ENCODE data around the gene COPG1. TPM values are rescaled to one million over a fixed set of nuclear protein-coding genes. Genes with fewer than 3 reads are reported as not detected.
"Not testable (repeated sequence)": the region's sequence is repeated elsewhere in the genome, so short reads cannot be mapped to it uniquely, and the experiment has no call there.

The COPG1 gene
- total RNA-seq, 1 donor from 2014 or later: 183 TPM

DNA sequence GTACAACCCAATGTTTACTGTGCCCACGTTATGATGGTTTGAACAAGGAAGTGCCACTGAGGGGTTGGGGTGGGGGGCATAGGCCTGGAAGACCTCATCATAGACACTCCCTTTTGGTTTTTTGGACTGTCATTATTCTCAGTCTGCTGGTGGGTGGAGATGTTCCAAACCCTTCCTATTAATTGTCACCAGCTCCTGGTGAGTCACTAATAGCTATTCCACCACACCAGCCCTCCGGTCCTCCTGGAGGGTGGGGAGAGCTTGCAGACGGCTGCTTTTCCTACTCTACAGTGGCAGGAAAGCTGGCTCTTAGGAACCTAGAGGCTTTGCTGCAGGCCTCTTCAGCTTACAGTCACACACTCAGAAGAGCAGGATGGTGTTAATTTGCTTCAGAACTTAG, 9.0 kb upstream of the COPG1 start:
- no peak for DNase-seq (ENCODE audit: low spot score)

DNA sequence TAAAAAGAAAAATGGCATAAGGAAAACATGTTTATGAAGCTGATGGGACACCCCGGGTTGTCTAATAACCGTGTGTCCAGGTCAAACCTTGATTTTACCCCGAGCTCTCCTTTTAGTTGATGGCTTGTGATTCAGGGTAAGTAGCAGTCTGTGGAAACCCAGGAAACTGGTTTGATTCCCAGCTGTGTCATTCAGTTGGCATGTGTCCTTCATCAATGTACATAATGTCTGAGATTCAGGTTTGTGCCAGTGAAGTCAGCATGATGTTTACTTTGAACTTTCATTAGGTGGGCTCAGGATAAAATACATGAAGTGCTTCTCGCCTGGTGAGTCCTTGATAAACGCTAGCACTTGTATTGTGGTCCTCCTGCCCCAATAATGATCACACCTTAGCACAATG, 4.3 kb upstream of the COPG1 start:
- DNase-seq (ENCODE audit: low spot score): no peak

DNA sequence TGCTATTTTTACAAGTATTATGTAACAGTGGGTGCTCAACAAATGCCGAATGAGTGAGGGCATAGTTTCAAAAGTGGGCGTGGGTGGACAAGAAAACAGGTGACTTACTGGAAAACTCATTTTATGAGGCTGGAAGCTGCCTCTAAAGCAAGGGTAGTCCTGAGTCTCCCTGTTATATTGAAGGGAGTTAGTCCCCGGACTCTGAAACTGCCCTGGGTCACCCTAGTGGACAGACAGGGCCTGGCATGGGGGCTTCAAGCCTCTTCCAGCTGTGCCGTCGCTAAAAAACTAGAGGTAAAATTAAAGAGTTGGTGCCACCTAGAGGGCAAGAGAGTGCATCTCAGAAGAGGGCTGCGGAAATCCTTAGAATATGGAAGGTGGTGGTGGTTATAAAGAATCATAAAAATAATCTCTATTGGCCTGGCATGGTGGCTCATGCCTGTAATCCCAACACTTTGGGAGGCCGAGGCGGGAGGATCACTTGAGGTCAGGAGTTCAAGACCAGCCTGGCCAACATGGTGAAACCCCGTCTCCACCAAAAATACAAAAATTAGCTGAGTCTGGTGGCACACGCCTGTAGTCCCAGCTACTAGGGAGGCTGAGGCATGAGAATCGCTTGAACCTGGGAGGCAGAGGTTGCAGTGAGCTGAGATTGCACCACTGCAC, 3.6 kb upstream of the COPG1 start:
- not testable (repeated sequence) for DNase-seq (ENCODE audit: low spot score)

DNA sequence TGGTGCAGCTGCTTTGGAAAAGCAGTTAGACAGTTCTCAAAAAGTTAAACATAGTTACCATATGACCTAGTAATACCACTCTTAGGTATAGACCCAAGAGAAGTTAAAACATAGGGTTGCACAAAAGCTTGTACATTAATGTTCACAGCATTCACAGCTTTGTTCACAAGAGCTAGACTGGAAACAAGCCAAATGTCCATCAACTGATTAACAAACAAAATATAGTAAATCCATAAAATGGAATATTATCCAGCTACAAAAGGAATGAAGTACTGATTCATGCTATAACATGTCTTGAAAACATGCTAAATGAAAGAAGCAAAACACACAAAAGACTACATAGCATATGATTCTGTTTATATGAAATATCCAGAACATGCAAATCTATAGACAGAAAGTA, 2.8 kb upstream of the COPG1 start:
- no peak for DNase-seq (ENCODE audit: low spot score)

DNA sequence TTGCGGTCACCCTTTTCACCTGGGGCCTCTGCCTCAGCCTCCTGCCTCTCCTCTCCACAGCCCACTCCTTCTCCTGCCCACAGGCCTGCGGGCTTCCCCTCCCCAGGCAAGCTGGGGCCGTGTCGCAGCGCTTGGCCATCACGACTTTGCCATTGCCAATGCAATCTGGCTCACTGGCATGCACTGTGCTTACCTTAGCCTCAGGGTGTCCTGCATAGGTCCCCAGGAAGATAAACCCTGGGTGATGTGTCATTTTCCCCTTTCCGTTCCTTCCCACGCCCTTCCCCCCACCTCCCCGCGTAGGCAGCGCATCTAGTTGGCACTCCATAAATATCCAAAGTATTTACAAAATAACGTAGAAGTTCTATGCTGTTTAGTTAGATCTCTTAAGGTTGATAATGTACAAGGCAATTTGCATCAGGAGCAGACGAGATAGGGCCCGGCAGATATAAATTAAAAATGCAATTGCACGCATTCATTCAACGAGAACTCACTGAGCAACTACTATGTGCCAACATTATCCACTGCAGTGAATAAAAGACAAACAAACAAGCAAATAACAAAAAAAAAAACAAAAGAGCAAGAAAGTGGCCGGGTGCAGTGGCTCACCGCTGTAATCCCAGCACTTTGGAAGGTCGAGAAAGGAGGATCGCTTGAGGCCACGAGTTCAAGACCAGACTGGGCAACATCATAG, 973 bp upstream of the COPG1 start:
- no peak for DNase-seq (ENCODE audit: low spot score)

DNA sequence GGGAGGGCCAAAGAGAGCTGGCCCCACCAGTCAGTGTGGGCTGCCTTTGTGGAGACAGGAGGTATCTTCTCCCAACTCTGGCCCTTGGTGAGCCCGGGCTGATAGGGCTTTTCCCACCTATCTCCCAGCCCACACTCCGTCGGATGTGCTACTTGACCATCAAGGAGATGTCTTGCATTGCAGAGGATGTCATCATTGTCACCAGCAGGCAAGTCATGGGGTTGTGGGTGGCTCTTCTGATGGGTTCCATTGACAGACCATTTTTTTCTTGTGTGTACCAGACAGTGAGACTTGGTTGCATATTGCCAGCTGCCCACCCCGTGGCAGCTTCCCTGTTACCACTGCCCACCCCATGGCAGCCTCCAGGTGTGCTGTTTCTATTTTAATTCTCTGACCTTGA, 3.3 kb downstream of the COPG1 start:
- no peak for DNase-seq (ENCODE audit: low spot score)

DNA sequence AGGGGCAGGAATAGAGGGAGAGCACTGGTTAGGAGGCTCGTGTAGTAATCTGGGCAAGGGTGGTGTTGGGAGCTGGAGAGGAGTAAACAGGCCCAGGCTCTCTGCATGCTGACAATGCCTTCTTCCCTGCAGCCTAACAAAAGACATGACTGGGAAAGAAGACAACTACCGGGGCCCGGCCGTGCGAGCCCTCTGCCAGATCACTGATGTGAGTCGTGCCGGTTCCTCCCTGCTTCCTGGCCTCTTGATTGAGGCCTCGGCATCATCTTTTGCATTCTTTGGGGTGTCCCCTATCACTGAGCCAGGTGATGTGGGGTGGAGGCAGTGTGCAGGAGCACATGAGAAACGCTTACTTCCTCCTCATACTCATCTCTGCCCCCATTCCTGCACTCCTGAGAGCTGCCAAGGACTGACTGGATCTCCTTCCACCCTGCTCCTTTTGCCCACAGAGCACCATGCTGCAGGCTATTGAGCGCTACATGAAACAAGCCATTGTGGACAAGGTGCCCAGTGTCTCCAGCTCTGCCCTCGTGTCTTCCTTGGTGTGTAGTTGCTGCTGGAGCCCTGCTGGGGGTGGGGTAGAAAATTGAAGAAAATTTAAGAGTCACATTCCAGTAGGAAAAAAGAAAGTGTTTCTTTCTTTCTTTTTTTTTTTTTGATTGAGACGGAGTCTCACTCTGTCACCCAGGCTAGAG, 5.3 kb downstream of the COPG1 start:
- no peak for DNase-seq (ENCODE audit: low spot score)

DNA sequence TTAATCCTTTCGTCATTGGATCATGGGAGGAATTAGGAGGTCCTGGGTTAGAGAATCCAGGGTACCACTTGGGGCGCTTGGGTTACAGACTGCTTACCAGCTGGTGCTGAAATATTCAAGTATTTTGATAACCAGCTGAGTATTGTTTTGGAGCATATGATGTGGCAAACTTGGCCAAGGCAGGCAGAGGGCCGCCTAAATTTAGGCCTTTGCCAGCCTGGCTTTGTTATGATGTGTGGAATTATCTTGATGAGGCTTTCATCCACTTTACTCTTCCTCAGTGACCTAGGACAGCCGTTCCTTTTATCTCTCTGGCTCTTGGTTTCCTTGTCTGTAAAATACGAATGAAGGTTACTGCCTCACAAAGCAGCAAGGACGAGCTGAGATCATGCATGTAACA, 6.9 kb downstream of the COPG1 start:
- no peak for DNase-seq (ENCODE audit: low spot score)

DNA sequence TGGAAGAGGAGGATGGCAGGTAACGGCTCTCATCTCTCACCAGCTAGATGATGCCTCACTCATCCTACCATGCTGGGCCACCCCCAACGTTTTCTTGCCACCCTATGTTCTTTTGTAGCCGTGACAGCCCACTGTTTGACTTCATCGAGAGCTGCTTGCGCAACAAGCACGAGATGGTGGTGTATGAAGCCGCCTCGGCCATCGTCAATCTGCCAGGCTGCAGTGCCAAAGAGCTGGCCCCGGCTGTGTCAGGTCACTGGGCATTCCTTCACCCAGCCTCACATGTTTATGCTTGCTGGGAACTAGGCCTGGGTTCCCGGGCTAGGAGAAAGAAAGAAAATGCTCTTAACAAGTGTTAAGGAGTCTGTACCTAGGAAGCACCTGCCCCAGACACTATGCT, 8.2 kb downstream of the COPG1 start:
- no peak for DNase-seq (ENCODE audit: low spot score)

DNA sequence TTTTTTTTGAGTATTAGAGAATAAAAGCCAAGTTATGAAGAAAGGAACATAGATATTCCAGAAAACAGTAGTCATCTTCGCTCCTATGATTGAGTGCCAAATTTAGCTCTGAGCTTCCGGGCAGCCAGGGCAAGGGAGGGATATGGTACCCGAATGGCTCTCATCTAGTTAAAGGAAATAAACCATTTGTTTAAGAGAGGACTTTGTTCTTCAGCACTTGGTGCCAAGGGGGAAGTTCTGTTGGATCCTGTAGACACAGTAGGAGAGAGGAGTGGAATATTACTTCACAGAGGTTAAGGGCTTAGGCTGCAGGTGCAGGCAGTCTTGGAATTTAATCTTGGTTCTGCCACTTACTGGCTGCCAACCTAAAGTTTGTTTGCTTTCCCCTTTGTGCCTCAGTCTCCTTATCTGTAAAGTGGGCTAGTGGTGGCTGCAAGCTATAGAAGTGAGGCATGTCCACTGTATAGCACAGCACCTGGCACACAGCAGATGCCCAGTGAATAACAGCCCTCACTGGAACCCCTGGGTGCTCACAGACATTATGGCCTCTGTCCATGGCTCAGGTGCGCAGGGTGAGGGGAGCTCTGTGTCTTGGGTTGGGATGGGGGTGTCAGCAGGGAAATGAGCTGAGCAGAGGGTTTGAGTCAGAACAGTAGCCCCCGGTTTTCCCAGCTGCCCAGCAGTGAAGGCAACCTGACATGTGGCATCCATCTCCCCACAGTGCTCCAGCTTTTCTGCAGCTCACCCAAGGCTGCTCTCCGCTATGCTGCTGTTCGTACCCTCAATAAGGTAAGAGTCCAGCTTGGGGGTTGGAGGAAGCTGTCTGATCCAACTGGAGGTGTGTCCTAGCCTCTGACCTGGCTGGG, 10.4 kb downstream of the COPG1 start:
- DNase-seq (ENCODE audit: low spot score): no peak

DNA sequence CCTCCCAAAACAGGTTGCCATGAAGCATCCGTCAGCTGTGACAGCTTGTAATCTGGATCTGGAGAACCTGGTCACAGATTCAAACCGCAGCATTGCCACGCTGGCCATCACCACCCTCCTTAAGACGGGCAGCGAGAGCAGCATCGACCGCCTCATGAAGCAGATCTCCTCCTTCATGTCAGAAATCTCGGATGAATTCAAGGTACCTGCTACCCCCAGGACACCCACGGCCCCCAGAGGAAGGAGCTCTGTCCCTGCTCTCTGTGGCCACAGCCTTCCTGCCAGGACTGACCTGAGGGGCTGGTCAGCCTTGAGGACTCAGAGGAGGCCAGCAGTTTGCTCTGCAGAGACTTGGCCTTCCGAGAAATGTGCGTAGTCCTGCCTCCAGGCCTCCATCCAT, 11.2 kb downstream of the COPG1 start:
- no peak for DNase-seq (ENCODE audit: low spot score)

DNA sequence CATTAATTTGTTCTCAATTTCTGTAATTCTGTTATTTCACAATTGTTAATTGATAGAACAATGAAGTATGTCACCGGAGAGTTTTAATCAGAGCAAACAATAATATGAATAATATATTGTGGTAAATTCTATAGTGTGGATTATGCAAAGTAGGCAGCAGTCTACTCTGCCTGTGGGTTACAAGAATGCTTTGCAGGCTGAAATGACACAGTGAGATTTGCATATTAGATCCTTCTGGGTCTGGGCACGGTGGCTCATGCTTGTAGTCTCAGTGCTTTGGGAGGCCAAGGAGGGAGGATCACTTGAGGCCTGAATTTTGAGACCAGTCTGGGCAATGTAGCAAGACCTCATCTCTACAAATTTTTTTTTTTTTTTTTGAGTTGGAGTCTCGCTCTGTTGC, 12.5 kb downstream of the COPG1 start:
- DNase-seq (ENCODE audit: low spot score): no peak

DNA sequence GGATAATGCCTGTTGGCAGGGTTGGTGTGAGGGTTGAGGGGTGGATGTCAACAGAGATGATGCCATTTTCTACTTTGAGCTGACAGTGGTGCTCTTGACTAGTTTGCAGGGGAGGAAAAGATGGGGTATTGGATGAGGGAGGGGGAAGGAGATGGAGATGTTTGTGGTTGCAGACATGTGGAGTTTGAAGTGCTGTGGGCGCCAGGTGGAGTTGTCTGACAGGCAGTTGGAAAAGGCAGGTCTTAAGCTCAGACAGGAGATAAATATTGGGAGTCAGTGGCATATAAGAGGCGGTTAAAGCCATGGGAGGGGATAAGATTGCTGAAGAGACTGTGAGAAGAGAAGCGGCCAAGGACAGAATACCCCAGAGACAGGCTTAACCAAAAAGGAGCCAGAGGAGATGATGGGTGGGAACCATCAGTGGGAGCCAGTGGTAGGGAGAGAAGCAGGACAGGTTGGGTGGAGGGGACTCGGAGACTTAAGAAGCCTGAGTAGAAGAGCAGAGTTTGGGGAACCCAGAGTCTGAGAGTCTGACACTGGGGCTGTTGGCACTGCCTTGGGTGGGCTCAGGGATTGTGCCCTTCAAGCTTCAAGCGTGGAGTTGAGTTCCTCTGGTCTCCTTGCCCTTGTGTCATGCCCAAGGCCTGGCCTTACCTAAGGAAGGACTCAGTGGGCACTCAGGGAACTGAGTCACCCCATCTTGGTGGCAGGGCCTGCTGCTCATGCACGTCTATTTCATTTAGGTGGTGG, 13.9 kb downstream of the COPG1 start:
- no peak for DNase-seq (ENCODE audit: low spot score)

DNA sequence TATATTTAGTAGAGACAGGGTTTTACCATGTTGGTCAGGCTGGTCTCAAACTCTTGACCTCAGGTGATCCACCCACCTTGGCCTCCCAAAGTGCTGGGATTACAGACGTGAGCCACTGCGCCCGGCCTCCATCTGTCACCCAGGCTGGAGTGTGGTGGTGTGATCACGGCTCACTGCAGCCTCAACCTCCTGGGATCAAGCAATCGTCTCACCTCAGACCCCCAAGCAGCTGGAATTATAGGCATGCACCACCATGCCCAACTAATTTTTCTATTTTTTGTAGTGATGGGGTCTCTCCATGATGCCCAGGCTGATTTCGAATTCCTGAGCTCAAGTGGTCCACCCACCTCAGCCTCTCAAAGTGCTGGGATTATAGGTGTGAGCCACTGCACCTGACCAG, 15.6 kb downstream of the COPG1 start:
- peak; percentile 55 for DNase-seq (ENCODE audit: low spot score)

DNA sequence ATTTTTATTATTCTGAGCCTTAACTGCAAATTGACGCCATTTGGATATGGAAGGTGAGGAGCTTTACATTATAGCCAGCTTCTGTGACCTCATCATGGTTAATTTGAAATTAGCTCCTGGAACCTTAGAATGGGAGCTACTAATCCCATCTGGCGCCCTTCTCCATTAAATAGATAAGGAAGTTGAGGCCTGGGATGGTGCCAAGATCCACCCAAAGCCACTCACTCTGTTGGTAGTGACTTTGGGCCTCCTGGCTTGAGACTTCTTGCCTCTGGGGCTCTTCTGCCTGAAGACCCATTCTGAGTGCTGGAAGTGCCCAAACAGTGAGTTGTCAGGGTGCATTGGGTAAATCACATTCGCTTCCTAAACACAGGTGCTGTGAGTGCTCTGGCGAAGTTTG, 17.2 kb downstream of the COPG1 start:
- DNase-seq (ENCODE audit: low spot score): no peak

DNA sequence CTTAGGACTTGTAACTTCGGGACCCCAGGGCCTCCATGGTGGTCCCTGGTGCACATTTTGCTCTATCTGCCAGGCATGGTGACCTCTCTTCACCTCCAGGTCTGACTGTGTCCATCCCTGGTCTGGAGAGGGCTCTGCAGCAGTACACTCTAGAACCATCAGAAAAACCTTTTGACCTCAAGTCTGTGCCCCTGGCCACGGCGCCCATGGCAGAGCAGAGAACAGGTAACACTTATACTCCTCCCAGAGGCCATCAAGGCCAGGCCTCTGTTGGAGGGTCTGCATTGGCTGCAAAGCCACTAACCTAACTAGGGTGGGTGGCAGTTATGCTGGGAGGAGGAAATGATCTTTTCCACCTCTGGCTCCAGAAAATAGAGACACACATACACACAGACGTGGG, 19.0 kb downstream of the COPG1 start:
- DNase-seq (ENCODE audit: low spot score): peak; percentile 59

DNA sequence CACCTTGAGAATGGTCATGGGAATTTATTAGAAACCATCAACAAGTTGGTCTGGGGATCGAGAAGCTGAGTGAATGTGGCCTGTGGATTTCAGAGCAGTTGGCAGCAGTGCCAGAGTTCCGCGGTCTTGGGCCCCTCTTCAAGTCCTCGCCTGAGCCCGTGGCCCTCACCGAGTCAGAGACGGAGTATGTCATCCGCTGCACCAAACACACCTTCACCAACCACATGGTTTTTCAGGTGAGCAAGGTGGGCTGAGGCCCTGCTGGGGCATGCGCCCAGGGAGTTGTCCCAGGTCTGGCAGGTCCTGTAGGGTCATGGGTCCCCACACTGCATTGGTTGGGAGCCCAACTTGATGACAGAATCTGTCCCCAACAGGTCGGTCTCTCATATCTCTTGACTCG, 22.3 kb downstream of the COPG1 start:
- DNase-seq (ENCODE audit: low spot score): peak; percentile 80

DNA sequence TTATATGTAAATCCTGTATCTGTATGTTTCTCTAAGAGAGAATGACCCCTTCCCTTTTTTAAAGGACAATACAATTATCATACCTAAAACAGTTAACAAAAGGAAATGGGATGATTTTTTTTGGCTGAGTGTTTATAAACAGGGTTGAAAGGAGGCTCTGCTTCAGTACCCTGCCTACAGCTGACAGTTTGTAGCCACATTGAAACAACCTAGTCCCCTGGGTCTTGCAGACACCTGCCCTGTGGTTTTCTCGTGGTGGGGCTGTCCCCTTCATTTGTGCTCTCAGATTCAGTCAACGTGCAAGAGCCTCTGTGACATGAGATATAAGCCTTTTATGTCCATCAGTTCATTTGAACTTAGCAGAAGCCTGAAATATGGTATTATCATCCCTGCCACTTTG, 27.0 kb downstream of the COPG1 start:
- no peak for DNase-seq (ENCODE audit: low spot score)

DNA sequence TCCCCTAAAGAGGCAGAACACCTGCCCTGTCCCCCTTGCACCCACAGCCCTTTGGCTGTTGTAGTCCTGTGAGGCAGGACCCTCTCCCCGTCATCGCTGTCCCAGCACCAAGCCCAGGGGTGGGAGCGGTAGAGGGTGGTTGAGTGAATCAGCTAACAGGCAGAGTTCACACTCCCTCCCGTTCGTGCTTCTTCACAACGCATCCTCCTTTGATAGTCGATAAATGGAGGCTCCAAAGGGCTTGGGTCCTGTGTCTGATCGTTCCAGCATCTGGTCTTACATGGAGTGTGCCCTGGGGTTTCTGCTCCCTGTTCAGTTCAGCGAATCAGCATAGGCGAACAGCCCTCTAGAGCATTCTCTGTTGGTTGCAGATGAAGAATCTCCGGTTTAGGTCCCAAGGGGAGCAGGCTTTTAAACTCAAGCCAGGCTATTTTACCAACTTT, 28.4 kb downstream of the COPG1 start:
- no peak for DNase-seq (ENCODE audit: low spot score)

DNA sequence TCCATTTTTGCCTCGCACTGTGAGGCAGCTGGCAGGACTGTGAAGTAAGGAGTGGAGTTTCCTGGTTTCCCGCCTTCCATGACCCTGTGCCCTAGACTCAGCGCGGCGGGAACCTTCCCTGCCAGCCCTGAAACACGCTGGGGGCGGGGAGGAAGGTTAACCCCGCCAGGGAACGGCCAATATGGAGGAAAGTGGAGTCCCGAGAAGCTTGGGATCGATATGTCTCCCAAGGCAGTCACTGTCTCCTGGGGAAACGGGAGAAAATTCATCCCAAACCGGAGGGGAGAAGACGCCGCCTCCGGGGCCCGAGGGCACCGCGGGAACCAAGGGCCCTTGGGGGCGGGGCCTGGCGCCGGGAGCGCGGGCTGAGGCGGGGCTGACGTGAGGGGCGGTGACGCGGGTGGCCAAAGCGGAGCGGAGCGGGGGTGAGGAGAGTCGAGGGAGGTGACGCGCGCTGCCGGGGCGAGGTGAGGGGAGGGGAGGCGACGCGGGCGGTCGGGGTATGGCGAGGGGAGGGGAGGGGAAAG, 29.1 kb downstream of the COPG1 start, which contains the start of gene HMCES:
Gene HMCES (plus strand): TSS at position 432 of the 527 bp plus-strand sequence. CDS start 863 bp downstream, outside the sequence.
- DNase-seq (ENCODE audit: low spot score): peak; percentile 99

Data from mesenteric fat pad (tissue), 1 donor.